GM21723 (cell line): ENCODE data around the gene MED31.
"Not testable (repeated sequence)": the region's sequence is repeated elsewhere in the genome, so short reads cannot be mapped to it uniquely, and the experiment has no call there.

Source experiments
- ATAC-seq: cut with Tn5 transposase; IDR thresholded peaks from one replicate; pipeline ENCODE4 v1.9.1; 2021; ENCODE audit warnings: mild to moderate bottlenecking, moderate library complexity; ENCODE audit not compliant: unreplicated experiment

Gene MED31

DNA sequence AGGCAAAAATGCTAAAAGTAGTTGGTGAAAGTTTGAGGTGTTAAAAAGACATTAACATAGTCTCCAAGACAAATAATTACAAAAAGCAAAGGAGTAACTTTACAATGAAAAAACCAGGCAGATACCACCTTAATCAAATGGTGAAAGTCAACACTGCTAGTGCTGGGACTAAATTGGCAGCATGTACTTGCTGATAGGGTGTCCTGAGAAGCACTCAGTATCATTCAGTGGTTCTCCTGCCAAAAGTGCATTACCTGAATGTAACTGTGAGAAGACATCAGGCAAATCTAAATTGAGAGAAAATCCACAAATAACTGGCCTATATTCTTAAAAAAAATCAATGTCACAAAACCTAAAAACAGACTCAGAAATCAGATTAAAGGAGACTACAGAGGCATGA lies 18.9 kb downstream of the MED31 start:
- no peak for ATAC-seq

DNA sequence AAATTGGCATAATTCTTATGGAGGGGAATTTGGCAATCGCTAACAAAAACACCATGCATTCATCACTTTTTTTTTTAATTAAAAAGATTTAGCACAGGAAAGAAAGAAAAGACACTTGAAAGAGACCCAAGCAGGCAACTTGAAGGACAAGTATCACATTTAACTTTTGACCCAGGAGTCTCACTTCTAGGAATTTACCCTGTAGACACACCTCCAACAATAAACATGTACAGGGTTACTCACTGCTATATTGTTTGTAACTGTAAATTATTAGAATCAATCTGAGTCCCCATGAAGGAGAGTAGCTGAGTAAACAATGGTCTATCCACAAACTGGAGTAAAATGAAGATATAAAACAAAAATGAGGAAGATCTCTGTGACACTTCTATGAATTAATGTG lies 21.0 kb downstream of the MED31 start:
- no peak for ATAC-seq

DNA sequence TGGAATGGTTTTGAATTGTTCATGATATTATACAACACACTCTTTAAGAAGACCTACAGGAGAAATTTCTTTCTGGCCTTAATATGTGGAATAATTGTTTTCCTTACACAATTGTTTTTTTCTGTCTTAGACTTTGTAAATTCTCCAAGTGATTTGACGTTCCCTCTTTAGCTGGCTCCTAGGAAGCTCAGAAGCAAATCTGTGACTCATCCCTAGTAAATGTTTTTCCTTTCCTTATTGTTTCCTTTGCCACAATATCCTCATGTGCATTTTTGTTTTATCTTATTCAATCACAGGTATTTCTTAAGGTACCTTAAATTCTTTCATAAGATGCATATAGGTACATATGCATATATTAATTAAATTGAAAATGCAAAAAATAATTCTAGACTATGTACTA lies 24.4 kb downstream of the MED31 start:
- no peak for ATAC-seq

DNA sequence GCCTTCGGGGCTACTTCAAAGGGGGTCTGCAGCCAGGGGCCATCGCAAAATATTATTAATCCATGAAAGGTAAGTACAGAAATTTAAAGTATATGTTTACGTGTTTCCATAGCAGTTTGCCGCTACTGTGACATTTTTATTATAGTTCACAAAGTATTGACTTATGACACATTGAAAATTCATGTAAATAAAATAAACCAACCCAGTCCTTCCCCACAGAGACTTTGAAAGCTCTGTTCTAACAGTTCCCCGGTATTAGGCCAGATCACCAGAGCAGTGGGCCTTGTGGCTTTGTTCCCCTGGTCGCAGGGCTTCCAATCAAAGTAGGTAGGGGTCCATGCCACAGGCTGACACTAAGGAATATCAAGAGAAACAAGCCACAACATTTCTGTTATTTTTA lies 24.8 kb downstream of the MED31 start:
- no peak for ATAC-seq

DNA sequence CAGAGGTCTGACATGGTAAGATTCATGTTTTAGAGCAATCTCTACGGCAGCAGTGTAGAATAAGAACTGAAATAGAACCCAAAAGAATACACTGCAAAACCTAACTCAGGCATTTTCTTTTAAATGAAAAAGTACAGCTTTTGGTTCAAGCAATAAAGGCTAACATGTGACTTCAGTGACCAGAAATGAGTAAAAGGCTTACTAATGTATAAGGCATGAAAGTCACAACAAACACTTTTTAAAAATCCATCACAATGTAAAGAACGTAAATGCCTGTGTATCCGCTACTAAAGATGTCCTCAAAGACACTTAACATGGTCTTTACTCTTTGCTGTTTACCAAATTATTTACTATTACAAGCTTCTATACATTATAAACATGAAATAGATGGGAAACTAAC lies 27.5 kb downstream of the MED31 start:
- no peak for ATAC-seq

DNA sequence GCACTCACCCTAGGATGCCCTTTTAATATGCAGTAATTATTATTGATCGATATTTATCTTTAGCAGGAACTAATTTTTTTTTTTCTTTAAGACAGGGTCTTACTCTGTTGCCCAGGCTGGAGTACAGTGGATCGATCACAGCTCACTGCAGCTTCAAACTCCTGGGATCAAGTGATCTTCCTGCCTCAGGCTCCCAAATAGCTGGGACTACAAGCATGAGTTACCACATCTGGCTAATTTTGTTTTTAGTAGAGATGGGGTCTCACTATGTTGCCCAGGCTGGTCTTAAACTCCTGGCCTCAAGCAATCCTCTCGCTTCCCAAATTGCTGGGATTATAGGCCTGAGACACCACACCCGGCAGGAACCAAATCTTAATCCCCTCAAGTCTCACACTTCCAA lies 40.2 kb downstream of the MED31 start:
- no peak for ATAC-seq

DNA sequence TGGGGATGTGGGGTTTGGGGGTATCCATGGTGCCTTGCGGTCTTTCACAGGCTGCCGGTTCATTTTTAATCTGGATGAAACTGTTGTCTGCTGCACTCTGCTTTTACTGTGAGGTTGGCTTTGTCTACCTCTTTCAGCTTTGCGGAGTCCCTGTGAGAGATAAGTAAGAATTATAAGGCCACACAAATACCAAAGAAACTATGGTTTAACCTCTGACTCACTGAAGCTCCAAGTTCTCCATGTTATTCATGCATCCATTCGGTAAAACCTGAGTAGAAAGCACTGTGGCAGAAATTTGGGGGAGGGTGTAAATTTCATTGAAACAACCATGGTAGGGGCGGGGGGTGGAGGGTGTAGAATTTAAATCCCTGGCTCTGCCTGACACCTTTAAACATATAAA lies 41.4 kb downstream of the MED31 start:
- no peak for ATAC-seq

DNA sequence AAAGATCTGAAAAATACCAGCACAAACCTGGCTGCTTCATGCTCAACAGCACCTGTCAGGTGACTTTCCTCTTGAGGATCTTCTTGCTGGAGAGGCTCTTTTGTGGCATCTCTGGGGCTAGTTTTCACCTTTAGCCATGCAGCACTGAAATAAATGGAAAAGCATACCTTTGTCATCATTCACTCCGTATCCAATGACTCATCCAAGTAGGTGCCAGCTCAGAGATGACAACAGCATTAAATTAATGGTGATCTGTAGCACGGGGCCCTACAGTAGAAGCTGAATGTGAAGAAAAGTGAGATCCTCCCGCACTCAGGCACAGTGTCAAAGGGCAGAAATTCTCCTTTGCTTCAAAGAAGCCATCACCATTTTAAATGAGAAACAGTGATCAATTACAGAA lies 43.1 kb downstream of the MED31 start:
- ATAC-seq: no peak

DNA sequence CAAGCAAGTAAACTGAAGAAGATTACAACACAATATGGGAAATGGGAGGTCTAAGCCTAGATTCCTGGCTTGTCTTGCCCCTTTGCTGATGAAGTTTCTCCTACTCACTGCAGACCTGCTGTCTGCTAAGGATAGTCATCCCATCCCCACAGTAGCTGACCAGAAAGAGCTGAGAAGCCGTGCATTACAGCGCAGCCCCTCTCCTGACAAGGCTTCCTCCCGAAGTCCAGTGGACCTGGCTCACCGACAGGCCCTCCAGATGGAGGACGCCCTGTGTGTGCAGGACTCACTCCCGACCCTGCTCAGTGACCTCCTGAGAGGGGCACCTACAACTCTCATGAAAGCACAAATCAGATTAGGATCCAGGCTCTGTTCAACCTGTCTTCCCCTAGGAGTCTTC lies 46.3 kb downstream of the MED31 start:
- ATAC-seq: no peak

DNA sequence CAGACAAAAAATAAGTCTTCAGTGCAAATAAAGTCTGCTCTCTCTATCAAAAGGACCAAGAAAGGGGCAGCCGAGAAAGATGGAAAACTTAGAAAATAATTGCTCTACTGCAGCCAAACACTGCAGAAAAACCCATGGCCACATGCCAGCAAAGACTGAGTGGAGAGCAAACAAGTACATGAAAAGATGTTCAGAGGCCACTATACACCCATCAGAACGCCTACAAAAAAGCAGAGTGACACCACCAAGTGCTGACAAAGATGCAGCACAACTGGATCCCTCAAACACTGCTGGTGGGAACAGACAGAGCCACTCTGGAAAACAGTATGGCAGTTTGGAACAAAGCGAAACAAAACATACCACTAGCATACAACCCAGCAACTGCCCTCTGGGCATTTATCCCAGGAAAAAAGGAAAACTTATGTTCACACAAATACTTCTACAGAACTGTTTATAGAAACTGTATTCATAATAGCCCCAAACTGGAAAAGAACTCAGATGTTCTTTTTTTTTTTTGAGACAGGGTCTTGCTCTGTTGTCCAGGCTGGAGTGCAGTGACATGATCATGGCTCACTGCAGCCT lies 47.6 kb downstream of the MED31 start:
- no peak for ATAC-seq

DNA sequence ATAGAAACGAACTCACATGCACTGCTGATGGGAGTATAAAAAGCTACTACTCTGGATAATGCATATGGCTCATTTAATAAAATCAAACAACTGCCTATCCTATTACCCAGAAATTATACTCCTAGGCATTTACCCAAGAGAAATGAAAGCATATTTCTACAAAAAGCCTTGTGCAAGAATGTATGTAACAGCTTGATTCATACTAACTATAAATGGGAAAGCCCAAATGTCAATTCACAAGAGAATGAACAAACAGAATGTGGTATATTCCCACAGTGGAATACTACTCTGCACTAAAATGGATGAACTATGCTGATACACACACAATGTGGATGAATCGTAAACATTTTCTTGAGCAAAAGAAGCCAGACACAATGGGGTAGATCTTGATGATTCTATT lies 49.3 kb downstream of the MED31 start:
- ATAC-seq: no peak

DNA sequence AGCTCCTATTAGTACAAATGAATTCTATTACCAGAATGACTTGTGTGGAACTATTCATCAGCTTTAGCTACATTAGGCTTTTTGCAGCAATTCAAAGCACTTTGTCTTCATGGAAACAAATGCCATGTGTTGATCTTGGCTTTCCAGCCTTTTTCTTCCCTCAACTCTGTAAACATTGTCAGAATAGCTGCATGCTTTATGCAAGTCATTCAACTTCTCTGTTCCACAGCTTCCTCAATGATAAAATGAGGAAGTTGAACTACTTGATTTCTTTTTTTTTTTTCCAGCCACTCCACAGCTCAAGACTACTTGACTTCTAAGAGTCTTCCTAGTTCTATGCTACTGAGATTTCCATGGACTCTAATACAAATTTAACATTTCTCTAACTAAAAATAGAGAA lies 52.0 kb downstream of the MED31 start:
- ATAC-seq: no peak

DNA sequence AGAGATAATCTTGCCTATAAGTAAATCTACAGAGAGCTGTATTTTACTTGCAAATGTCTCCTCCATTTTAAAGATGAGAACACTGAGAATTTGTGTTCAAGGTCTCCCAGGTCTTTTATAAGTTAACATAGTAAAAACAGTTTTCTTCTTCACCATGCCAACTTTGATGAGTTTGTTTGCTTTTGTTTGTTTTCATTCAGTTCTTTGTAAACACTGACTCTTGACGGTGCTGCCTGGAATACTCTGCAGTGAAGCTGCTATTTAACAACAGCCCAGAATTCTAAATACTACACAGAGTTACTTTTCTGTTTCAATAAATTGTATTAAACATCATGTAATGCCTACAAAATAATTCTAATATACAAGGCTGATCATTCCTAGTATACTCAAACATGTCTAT lies 53.7 kb downstream of the MED31 start:
- ATAC-seq: no peak

DNA sequence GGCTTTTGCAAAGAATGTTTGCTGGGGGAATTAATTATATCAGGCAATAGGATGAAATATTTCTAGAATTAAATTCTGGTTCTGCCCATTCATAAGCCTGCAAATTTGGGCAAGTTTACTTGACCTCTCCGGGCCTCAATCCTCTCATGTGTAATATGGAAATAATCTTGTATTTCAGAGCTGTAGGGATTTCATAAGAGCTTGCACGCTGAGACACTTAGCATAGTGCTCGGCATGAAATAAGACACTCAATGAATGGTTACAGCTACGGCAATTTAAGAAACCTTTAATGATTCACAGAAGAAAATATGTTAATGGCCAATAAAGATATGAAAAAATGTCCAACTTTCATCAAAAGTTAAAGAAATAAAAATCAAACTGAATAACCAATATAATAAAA lies 54.5 kb downstream of the MED31 start:
- no peak for ATAC-seq

DNA sequence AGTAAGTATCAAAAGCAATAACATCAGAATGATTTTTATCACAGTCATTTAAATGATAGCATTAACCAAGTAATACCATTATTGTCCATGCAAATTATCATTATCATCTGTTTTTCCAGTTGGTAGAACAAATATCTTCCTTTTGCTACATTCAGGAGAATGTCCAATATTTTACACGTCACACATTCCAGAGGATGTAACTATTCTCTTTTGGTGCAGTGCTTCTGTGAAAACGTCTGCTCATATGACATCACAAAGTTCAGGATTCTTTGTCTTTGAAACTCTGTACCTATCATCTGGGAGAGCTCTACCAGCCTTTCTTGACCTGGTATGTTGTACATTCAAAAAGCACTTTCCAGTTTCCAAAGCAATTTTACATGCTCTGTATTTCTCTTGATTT lies 54.9 kb downstream of the MED31 start:
- ATAC-seq: no peak

DNA sequence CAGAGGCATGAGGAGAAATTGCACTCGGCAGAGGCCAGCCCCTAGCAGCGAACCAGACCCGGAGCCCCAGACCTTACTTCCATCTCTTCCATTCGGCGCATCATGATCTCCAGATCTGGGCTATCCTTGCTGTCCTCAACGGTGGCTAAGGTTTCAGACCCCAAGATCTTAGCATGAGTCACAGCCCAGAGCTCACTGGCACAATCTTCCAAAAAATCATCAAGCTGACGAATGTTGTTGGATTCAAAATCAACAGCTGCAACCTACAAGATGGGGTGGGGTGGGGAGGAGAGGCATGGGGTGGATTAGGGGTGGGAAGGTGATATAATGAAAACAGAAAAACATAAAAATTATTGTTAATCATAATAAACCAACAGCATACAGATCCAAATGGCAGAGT lies 55.3 kb downstream of the MED31 start:
- ATAC-seq: no peak

DNA sequence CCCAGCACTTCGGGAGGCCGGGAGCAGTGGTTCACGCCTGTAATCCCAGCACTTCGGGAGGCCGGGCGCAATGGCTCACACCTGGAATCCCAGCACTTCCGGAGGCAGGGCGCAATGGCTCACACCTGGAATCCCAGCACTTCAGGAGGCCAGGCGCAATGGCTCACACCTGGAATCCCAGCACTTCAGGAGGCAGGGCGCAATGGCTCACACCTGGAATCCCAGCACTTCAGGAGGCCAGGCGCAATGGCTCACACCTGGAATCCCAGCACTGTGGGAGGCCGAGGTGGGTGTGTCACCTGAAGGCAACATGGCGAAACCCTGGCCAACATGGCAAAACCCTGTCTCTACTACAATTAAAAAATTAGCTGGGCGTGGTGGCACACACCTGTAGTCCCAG lies 58.0 kb downstream of the MED31 start:
- not testable (repeated sequence) for ATAC-seq
